HG02870 (cell line): ENCODE results near the gene DDN.

Experiments used
- ATAC-seq: cut with Tn5 transposase; IDR thresholded peaks from one replicate; pipeline ENCODE4 v1.9.1; 2021; ENCODE audit warnings: mild to moderate bottlenecking, moderate library complexity; ENCODE audit not compliant: unreplicated experiment

The DDN gene

GRCh38 chr12:48999371-49000131 lies at the start of gene DDN:
Gene DDN (minus strand): TSS chr12:48999375. CDS start chr12:48999287, 88 bp downstream.
- no peak for ATAC-seq

- no peak for ATAC-seq
Measured at GRCh38 chr12:49048953-49049352, 49.8 kb upstream of the DDN start.

GRCh38 chr12:49046129-49046895 lies 47.1 kb upstream of the DDN start:
- no peak for ATAC-seq

GRCh38 chr12:49044660-49045059 lies 45.5 kb upstream of the DDN start:
- no peak for ATAC-seq

- ATAC-seq: no peak
Measured at GRCh38 chr12:49043856-49044258, 44.7 kb upstream of the DDN start.

- ATAC-seq: no peak
Measured at GRCh38 chr12:49043241-49043640, 44.1 kb upstream of the DDN start.

DNA sequence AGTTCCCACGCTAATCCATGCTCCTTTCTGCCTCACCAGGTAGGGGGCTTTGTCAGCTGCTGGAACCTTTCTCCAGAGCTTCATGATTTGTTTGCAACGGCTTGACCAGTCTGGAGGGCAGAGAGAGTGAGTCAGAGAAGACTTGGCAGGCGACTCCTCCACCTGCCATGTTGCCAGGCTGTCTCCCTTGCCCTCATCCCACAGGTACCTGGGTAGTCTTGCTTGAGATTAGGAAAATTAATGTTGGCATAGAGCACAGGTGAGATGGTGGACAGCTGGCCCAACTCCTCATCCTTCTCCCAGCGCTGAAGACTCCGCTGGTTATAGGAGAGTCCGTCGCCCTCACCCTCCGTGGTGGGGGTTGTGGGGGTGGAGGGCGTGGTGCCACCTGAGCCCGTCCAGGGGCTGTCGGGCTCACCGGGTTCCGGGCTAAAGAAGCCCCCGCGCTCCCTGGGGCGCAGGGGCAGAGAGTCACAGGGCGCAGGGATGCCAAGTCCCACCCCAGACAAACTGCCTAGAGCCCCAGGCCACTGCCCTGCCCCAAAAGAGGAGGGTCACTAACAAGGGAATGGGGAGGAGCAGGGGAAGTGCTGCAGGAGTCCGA lies 42.8 kb upstream of the DDN start:
- no peak for ATAC-seq

GRCh38 chr12:49041036-49041880 lies 42.1 kb upstream of the DDN start:
- ATAC-seq: no peak

- no peak for ATAC-seq
Measured at GRCh38 chr12:49040364-49040855, 41.2 kb upstream of the DDN start.

DNA sequence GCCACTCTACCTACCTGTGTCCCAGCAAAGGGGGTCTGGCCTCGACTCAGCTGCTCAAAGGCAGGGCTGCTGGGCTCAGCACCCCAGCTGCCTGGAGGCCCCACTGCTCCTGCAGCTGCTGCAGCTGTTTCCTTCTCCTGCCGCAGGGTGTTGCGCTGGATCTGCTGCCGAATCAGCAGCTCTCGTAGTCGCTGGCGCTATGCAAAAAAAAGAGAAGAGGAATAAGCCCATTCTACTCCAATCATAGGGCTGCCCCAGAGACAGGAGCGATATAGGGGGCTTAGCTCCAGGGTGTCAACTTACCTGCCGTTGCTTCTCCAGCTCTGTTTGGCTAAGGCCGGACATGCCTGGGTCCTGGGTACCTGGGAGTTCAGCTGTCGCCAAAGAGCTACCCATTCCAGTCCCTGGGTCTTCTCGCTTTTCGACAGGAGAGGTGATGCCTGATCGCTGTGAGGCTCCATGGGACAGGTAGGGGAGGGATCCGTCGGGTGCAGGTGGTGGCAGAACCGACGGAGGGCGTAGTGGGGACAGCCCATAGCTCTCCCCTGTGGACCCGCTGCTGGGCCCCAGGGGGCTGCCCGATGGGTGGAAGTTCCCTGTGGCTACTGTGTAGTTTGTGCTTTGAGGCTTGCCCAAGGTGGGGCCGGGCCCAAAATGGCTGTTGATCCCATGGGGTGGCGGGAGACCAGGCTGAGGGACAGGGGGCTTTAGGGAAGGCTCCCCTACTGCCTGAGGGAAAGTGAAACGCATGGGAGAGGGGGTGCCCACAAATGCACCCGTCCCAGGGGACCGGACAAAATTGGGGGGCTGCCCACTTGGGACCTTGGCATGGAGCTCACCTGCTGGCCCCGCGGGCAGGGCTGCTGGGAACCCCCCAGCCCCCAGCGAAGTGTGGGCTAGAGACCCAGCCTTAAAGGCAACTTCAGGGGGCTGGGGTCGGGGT lies 40.5 kb upstream of the DDN start:
- ATAC-seq: no peak

GRCh38 chr12:49038291-49038955 lies 39.2 kb upstream of the DDN start:
- no peak for ATAC-seq

DNA sequence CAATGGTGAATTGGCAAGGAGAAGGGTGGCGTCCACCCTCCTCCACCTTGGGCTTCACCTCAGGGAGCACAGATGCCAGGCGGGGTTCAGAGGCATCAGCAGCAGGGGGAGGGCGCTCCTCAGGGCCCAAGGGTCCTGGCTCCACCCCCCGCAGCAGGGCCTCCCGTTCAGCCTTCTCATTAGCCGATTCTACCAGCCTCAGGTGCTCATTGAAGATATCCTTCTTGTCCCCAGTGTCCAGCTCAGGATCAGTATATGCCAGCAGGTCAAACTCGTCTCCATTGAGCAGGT lies 38.7 kb upstream of the DDN start:
- no peak for ATAC-seq

GRCh38 chr12:49037111-49037946 lies 38.2 kb upstream of the DDN start:
- ATAC-seq: no peak

GRCh38 chr12:49036029-49036428 lies 36.9 kb upstream of the DDN start:
- ATAC-seq: no peak

DNA sequence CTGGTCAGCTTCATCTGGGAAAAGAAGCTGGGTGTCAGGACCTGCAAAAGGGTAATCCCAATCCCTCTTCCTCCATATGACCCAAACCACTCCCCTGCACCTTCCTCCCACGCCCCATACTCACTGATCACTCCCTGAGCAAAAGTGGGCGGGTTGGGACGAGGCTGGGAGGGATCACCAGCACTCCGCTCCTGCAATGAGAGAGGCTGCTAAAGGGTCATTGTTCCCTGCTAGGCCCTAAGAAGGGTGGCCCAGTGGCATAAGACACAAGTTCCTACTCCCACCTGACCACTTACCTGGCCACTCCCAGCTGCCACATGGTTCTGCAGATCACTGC lies 35.1 kb upstream of the DDN start:
- no peak for ATAC-seq

DNA sequence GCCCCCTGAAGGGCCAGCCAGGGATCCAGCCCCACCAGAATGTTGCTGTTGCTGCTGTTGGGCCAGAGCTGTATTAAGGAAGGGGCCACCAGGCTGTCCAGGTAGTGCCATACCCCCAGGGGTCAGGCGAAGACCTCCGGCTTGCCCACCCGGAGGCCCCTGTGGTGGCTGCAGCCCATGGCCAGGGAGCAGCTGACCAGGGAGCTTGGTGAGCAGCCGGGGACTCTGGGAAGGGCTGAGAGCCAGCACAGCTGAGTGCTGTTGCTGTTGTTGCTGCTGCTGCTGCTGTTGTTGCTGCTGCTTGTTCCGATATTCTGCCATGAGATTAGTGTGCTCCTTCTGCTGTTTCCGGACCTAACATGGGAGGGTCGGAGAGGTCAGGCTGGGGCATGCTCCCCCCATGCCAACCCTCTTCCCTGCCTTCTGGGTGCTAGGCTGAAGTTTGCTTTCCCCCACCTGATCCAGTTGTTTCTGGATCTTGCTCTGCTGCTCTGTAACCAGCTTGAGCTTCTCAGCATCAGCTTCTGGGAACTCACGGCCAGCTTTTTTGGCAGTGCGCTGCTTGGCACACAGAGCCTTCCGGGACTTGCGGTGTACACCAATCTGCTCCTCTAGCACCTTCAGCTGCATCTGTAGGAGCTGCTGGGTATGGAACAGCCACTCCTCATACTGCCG lies 34.6 kb upstream of the DDN start:
- no peak for ATAC-seq

- ATAC-seq: no peak
Measured at GRCh38 chr12:49032679-49033447, 33.7 kb upstream of the DDN start.
